NCI-H2171 treated with DMSO at 0.1 percent for 48 hours (cell line): ENCODE measurements around the gene SCML2.
A peak's percentile ranks its signal among the peaks of the same experiment; 100 is the strongest.
"Not testable (repeated sequence)": the region's sequence is repeated elsewhere in the genome, so short reads cannot be mapped to it uniquely, and the experiment has no call there.

Source experiments
- DNase-seq: peaks from one replicate; lab custom pipeline; 2025; lab: John Stamatoyannopoulos, UW

SCML2 gene

DNA sequence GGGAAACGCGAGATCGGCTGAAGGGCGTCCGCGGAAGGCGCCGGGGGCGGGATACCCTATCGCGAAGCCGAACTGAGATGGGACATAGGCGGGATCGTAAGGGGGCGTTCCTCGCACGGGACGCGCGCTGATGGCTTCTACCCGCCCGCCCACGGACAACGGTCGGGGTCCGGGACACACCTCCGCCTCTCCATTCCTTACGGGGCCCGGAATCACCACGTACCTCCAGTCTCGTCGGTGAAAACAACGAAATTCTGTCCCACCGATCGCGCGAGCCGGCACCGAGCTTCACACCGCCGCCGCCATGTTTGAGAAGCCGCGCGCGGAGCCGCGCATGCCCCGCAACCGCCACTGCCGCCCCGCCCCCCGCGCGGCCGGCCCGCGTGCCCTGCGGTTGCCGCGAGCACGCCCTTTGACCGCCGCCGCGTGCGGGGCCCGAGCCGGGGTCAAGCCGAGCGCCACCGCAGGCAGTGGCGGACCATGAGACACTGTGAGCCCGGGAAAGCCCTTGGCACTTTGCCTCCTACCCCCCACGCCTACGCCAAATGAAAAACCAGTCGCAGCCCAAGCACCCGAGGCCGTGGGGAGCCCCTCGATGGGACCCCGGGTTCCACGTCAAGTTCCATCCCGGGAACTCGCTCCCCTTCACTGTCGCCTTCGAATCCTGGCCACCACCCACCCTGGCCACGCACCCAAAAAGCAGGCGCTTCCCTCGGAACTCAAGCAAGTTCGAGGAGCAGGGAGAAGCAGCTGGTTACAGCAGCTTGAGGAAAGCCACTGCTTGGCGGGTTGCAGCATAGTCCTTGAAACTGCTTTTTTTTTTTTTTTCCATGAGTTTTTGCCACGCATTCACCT is at the start of gene SCML2:
Gene SCML2, minus strand, starts transcription at position 320 of the 855 bp plus-strand sequence. CDS start 20,617 bp downstream, outside the sequence.
- DNase-seq = peak; percentile 54

DNA sequence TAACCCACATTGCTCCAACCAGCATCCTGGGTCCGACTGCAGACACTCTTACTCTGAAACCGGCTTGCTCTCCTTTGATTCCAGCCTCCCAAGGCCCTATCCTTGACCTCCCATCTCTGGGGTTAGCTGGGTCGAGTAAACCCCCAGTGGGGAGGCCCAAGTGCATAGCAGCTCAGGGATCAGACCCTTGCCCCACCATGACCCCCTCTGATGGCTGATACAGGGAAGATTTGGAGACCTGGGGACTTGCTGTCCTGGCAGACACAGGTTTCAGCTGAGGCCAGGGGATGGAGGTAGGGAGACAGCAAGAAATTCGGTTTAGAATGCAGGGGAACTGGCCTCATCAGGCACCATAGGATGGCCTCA is 47.3 kb upstream of the SCML2 start:
- DNase-seq = no peak

DNA sequence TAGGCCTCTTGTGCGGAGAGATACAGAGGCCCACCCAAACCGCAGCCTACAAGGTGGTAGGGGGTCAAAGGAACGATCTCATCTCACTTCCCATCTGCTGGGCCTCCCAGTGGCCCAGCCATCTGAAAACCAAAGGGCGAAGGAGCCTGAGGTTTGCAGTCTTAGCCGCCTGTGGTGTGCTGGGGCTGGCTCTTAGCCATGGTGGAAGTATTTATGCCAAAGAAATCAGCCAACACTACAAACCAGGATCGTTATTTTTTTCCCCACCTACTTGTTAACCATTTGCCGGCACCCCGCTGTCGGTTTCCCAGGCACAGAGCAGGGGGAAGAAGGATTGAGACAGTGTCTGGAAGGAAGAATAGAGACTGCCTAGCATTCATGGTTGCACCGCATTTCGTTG is 40.0 kb upstream of the SCML2 start:
- DNase-seq = no peak

DNA sequence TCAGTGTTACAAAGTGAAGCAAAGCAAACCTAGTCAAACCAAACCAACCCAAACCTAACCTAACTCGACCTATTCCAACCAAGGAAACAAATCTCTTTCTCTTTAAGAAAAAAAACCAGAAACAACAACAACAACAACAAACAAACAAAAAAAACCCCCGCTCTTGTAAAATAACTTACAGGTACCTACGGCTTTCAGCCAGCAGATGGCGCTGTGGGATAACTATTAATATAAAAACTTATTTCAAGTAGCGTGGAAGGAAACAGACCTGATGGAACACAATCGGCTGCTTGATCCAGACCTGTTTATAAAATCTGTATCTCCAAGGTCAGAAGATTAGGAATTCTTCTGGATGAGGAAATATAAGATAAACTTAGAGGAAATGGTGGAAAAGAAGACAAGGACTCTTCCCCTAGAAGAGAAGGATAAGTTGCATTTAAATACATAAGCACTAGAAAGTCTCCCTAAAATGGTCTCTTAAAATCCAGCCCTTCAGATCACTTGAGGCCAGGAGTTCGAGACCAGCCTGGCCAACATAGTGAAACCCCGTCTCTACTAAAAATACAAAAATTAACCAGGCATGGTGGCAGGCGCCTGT is 36.6 kb upstream of the SCML2 start:
- peak; percentile 61 for DNase-seq

DNA sequence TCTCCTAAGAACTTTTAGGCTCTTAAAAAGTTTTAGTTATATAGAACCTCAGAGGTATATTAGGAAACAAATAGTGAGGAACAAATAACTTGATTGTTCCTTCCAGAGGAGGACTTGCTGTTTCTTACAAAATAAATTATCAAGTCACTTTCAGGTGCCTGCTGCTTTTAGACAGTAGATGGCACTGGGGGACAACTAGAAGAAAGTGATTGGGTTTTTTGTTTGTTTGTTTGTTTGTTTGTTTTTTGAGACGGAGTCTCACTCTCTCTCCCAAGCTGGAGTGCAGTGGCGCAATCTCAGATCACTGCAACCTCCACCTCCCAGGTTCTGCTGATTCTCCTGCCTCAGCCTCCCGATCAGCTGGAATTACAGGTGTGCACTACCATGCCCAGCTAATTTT is 35.5 kb upstream of the SCML2 start:
- DNase-seq = peak; percentile 12

DNA sequence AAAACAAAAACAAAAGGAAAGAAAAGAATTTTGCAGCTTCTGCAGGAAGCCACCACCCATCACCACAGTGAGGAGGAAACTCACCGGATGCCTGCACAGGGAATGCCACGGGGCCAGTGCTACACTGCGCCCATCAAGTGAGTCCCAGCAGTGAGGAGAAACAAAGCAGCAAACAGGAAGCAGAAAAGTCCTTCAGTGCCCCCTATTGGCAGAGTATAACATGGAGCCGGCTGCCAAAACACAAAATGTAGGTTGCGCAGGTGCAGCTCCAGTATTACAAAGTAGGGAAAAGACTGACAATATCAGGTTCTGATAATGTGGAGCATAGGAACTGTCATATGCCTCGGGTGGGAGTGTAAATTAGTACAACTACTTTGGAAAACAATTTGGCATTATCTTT is 23.3 kb upstream of the SCML2 start:
- peak; percentile 28 for DNase-seq

DNA sequence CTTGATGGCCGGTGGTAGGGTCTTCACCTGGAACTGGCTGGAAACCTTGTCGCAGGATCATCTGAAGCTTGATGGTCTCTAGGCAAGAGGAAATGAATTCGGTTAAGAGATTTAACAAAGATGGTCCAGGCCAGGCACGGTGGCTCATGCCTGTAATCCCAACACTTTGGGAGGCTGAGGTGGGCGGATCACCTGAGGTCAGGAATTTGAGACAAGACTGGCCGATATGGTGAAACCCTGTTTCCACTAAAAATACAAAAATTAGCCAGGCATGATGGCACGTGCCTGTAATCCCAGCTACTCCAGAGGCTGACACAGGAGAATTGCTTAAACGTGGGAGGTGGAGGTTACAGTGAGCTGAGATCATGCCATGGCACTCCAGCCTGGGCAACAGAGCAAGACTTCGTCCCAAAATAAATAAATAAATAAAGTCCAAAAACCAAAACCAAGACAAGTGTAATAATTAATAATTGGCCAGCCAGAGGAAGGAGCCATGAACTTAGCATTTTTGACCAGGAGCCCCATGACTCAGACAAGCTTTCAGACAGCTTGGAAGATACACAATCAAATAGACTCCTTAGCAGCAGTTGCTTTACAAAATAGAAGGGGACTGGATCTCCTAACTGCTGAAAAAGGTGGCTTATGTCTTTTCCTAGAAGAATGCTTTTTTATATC is 20.8 kb upstream of the SCML2 start:
- not testable (repeated sequence) for DNase-seq

DNA sequence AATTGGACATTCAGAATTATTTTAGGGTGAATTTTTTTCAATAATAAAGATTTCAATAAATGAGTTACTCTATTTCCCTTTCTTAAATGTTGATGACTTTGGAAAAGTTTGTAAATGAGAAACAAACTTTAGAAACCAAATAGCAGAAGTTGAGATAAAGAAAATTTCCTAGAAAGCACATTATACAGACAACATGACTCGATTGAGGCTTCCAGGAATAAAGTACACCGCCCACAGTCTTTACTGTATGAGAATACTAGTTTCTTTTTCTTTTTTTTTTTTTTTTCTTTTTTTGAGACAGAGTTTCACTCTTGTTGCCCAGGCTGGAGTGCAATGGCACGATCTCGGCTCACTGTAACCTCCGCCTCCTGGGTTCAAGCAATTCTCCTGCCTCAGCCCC is 14.6 kb upstream of the SCML2 start:
- not testable (repeated sequence) for DNase-seq

DNA sequence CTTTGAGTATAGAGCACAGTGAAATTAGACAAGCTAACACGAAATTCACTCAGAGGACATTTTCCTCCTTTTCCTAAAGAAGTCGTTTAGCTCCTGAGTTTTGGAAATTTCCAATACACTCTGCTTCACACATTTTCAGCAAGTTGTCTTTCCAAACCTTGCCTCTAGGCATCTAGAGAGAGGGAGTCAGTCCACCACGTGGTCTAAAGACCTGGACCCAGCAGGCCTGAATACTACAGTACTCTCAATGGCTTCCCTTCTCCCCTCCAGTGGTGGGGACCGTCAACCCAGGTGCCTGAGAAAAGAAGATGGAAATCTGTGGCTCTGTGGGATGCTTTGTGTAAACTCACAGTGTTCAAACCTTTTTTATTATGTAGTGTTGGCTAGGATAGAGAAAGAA is 13.9 kb upstream of the SCML2 start:
- DNase-seq = no peak

DNA sequence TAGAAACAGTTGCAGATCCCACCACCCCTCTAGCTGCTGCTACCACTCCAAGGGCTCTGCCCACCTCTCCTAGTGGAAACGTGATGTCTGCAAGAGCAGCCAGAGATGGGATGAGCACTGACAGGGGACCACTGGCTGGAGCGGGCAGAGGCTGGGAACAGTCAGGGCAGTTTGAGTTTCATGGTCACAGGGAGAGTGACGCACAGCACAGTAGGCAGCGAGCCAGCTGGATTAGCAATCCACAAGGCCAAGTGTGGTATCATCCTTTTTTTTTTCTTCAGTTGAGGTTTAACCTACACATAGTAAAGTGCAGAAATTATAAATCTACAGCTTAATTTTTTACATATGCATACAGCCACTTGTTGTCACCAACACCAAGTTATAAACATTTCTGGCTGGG is 6.4 kb upstream of the SCML2 start:
- DNase-seq = no peak

DNA sequence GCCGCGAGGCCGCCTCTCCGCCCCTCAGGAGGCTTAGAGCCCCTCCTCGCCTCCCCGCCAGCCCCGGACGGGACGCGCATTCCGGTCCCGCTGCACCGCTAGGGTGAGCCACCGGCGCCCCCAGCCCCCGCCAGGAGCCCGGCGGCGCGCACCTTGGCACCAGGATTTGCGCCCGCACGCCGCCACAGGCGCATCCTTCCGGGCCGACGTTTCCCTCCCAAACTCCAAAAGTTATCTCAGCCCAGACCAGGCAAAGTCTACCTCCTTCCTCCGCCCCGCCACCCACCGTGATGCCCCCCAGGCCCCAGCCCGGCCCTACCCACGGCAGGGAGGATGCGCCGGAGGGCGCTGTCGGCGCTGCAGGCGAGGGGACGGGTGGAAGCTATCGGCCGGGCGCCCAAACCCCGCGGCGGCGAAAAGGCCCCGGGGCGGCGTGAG is 538 bp downstream of the SCML2 start:
- peak; percentile 21 for DNase-seq

DNA sequence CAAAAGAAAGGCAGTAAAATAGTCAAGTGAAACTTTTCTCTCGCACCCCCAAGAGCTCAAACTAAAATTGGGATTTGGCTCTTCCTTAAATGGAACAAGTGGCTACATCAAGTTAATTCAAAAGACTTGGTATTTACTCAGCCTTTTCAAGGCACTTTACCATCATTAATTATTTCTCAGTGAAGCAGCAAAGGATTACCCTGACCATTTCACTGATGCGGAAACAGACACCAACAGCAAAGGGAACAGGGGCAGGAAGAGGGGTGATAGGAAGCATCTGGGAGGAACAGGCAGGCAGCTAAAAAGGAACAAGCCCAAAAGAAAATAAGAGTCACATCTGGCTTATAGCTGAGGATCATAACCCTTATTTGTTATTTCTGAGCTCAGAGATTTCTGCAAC is 2.7 kb downstream of the SCML2 start:
- DNase-seq = no peak

DNA sequence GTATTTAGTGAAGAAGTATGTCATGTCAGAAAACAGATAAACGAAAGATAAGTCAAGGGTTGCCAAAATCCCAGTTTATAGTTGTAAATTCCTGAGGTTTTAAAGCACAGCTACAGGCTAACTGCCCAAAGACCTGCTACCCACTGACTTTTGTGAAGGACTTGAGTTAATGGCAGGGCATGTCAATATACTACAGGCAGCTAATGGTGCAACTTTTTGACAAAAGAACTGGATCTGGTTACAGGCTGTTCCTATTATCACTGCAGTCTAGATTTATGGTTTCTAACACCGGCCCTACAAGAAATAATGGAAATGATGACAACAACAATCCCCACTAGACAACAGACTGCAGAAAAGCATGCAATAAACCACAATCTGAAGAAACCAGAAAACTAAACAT is 6.4 kb downstream of the SCML2 start:
- peak; percentile 17 for DNase-seq

DNA sequence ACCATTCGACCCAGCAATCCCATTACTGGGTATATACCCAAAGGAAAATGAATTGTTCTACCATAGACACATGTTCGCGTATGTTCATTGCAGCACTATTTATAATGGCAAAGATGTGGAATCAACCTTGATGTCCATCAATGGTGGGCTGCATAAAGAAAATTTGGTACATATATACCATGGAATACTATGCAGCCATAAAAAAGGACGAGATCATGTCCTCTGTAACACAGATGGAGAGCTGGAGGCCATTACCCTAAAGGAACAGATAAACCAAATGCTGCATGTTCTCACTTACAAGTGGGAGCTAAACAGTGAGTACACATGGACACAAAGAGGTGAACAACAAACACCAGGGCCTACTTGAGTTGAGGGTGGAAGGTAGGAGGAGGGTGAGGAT is 45.1 kb downstream of the SCML2 start:
- no peak for DNase-seq

DNA sequence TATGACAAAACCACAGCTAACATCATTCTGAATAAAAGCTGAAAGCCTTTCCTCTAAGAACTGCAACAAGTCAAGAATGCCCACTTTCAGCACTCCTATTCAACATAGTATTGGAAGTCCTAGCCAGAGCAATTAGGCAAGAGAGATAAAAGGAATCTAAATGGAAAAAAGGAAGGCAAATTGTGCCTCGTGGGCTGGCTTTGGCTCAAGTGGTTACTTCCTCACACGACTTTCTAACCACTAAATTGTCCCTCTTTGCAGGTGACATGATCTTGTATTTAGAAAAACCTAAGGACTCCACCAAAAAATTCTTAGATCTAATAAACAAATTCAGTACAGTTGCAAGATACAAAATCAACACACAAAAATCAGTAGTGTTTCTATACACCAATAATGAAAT is 57.2 kb downstream of the SCML2 start:
- DNase-seq = no peak

DNA sequence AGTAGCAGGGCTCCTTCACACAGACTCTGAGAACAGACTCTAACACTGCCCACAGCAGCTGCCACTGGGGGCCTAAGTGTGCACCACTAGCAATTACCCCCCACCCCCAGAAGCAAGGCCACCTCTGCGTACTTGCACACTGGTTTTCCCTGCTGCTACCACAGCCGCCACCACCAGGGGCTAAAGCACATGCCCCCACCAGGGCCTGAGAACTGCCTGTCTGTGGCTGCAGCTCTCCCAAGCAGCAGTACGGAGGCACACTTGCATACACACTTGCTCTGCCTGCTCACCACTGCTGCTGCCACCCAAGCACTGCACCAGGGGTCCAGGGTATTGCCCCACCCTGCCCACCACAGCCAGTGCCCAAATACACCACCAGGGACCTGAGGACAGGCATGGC is 59.6 kb downstream of the SCML2 start:
- no peak for DNase-seq

DNA sequence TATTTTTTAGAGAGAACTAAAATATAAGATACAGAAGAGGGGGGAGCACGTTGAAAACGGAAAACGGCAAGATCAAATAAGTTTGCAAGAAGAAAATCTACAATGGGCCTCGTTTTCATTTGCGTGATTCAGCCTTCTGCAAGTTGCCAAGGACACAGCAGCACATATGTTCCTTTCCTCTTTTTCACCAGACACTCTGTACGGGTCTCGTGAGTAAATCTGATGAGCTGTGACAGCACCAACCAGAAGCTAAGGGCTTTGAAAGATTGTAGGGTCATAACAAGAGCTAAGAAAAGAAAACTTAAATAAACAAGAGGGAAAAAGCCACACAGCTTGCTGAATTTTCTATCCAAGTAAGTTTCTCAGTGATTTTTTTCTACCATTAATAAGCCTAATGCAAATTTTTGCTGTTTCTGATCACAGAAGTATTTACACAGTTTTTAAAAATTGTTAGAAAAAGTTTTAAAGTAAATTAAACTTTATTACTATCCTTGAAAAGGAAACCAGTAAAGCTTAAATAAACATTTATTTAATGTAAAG is 63.4 kb downstream of the SCML2 start:
- peak; percentile 43 for DNase-seq

DNA sequence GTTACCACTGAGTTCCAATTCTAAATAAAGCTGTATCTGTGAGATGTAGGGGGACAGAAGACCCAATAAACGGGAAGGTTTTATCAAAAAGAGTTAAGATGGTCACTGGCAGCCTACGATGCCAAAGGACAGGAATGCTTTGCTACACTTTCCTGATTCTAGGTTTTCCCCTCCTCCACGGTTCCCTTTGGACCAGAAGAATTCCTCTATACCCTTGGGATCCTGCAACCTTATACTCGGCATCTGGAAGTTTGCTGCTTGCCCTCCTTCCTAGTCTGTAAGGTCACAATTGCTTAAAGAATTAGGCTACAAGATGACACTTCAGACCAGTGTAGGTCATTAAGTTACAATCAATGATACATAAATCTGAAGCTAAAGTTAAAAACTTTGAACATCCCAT is 64.3 kb downstream of the SCML2 start:
- DNase-seq = peak; percentile 61

DNA sequence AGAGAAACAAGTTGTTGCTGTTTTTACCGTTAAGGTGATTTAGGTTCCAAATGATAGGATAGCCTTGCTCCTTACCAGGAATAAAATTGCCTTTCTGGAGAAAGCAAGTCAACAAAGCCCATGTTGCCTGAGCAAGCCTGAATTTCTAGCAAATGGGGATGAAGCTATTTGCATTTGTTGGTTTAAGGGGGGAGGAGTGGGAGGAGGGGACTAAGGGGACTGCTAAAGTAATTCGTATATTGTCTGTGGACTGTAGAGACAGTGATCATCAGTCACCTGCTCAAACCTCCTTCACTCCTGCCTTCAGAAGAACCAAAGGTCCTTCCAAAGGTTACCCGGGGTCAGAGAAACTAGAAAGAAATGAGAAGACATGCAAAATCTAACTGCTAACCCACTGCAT is 65.8 kb downstream of the SCML2 start:
- DNase-seq = peak; percentile 7

DNA sequence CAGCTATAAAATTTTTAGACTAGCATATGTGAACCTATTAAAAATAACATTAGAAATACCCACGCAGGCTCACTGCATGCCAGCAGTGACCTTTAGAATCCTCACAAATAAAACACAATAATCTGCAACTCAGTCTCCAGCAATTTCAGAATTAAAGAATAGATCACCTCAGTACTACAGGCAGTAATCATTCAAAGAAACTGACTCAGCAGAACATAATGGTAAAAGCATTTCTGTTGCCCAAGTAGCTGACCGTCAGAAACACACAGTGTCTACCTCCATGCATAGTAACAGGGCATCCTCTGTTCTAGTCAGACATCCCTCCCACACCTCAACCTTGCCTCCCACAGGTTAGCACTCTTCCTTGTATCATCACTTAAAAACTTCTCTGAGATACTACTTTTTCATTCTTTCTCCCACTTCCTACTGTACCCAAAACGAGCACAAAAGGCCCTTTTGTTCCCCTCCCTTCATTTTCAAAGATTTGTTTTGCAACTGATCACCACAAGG is 68.1 kb downstream of the SCML2 start:
- DNase-seq = no peak

DNA sequence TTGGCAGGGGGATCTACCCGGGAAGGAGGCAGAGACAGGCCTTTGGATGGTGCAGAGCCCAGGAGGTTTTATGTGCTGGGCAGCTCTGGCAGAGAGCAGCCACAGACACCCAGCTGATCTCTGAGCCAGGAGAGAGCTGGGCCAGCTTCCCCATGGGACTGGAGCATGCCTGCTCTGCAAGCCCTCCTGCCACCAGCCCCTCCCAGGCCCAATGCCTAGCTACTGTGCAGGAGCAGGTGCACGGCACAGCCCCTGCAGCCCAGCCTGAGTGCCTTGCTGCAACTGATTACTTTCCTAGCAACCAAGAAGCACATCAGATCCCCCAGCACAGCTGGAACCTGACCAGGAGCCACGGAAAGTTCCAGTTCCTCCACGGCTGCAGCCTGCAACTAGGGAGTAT is 76.0 kb downstream of the SCML2 start:
- DNase-seq = peak; percentile 32

DNA sequence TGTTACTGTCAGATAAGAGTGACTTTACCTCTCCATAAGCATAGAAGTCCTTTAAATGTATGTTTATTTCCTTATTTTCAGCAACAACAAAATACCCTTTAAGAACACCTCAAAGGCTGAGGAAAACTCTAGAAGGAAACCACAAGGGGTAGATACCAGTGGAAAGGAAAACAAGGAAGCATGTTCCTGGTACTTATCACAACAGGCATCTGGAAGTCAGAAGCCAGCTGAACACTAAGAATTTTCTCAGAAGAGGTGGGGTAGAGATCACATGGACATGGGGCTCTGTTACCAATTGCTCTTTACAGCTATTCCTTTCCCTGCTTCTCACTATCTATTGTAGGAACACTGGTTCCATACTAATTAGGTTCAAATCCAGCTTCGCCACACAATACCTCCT is 82.3 kb downstream of the SCML2 start:
- no peak for DNase-seq

DNA sequence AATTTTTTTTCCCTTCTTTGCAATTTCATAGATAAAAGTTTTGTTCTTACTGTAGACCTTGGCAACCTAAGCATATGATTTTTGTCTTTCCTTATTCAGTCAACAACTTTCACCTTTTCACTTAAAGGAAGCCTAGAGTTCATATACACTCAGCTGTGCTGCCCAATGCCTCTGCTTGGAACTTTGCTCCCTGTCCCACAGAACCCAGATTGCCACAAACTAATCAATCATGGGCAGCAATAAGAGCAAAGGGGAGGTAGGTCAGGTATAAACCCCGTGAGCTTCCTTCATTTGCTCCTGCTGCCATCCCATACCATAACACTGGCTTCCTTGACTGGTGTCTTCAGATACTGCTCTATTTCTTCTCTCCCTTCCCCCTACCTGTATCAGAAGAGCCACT is 82.8 kb downstream of the SCML2 start:
- no peak for DNase-seq
